ENCODE results near the gene NR1H4.

DNA sequence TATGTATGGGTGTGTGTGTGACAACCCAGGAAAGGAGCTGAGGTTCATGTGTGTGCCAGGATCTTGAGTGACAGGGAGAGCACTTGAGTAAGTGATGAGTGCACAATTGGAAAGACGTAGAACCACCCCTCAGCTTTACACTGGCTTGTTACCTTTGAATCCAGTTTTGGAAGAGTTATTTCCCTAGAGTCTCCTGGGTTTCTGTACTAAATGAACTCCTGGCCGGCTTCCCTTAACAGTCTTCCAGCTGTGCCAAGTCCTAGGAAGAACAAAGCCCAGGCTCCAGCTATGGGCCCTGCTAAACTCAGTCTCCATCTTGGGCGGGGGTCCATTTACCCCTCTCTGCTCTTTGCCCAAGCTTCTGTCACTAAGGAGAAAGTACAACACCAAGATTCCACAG lies 19.7 kb upstream of the NR1H4 start:
- TF ChIP-seq EGR1 (IDR thresholded peaks at IDR 0.05; ENCODE audit: borderline replicate concordance, low read depth, low read length) = no peak
- no peak for TF ChIP-seq JUN (IDR thresholded peaks at IDR 0.05; ENCODE audit: low read depth, low read length)
- no peak for TF ChIP-seq BRCA1 (IDR thresholded peaks at IDR 0.05; ENCODE audit: low read depth, low read length)
- no peak for TF ChIP-seq CTCF (IDR thresholded peaks at IDR 0.05; ENCODE audit: control extremely low read depth in 1 of 3, insufficient read depth in 1 of 3, low read depth in 1 of 3, low read length in 3 of 3)

Measured in H1 (cell line).